ENCODE data around the gene PPM1H. TPM values are rescaled to one million over a fixed set of nuclear protein-coding genes. Genes with fewer than 3 reads are reported as not detected.

The PPM1H gene
- total RNA-seq, 1 experiment from 2014 or later: 0.22 TPM

DNA sequence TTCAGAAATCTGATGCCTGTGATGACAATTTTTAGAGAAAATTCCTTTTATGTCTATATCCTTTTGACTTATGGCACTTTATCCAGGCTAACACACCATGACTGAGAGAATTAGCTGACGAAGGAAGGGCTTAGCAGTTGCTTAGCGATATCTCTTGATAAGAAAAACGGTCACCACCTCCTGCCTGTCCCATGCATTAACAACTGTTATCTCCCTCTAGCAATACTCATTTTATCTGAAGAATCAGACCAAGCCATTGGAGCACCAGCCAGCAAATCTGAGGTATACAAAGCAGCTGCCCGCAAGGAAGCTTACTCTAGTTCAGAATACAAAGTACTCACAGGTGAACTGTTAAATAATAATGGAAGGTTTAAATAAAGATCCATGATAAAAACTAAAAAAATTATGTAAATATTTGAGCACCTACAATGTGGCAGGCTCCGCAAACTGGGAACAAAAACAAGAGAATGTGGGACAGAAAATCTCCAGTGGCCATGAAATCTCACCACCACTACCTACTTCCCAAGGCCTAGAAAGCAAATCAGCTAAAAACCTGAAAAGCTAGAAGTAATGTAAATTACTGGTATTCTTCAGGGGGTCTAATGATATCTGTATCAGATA lies 24.3 kb downstream of the PPM1H start:
- H3K27ac ChIP-seq (ENCODE audit: low read length): no peak overlapping the region
- no peaks in the 10 kb centered on the region for H3K27me3 ChIP-seq (ENCODE audit: low read length)
- H3K36me3 ChIP-seq (ENCODE audit: insufficient read depth, low read length): no peaks in the 10 kb centered on the region
- H3K4me1 ChIP-seq (ENCODE audit: low read length): no peaks in the 10 kb centered on the region
- H3K4me2 ChIP-seq (ENCODE audit: low read depth, low read length, poor library complexity, severe bottlenecking): no peak overlapping the region
- no peak overlapping the region for H2AFZ ChIP-seq (ENCODE audit: low read length)
- H3K4me3 ChIP-seq (ENCODE audit: low read length): no peak overlapping the region
- H3K9me2 ChIP-seq (replicated peaks; ENCODE audit: insufficient read depth, low read length): no peaks in the 10 kb centered on the region
- H3K9ac ChIP-seq (ENCODE audit: low read length): no peak overlapping the region
- no peak for DNase-seq
- no peaks in the 10 kb centered on the region for H3K79me2 ChIP-seq (ENCODE audit: low read length)
- no peaks in the 10 kb centered on the region for H4K20me1 ChIP-seq (ENCODE audit: insufficient read depth, low read depth, low read length)
- H3K9me3 ChIP-seq (ENCODE audit: low read length): no peaks in the 10 kb centered on the region

DNA sequence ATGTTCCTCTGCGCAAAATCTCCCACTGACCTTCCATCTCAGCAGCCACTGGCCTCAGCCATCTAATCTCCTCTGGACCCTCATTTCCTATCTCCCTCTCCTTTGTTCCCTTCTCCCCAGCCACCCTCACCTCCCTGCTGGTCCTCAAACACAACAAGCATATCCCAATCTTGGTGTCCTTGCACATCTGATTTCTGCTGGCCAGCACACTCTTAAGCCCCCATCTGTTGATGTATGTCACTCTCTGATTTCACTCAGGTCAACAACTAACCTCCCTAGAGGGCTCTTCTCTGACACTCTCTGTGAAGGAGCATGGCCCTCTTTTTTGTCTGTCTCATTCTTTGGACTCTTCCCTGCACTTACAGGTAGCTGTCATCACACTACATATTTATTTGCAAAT lies 25.6 kb downstream of the PPM1H start:
- H3K79me2 ChIP-seq (ENCODE audit: low read length): no peaks in the 10 kb centered on the region
- H3K27ac ChIP-seq (ENCODE audit: low read length): no peak overlapping the region
- no peak overlapping the region for H3K4me3 ChIP-seq (ENCODE audit: low read length)
- no peaks in the 10 kb centered on the region for H3K4me1 ChIP-seq (ENCODE audit: low read length)
- no peak overlapping the region for H3K4me2 ChIP-seq (ENCODE audit: low read depth, low read length, poor library complexity, severe bottlenecking)
- no peaks in the 10 kb centered on the region for H3K9me3 ChIP-seq (ENCODE audit: low read length)
- no peaks in the 10 kb centered on the region for H3K9me2 ChIP-seq (replicated peaks; ENCODE audit: insufficient read depth, low read length)
- H4K20me1 ChIP-seq (ENCODE audit: insufficient read depth, low read depth, low read length): no peaks in the 10 kb centered on the region
- no peak for DNase-seq
- no peaks in the 10 kb centered on the region for H3K36me3 ChIP-seq (ENCODE audit: insufficient read depth, low read length)
- no peaks in the 10 kb centered on the region for H3K27me3 ChIP-seq (ENCODE audit: low read length)
- no peak overlapping the region for H2AFZ ChIP-seq (ENCODE audit: low read length)
- H3K9ac ChIP-seq (ENCODE audit: low read length): no peak overlapping the region

DNA sequence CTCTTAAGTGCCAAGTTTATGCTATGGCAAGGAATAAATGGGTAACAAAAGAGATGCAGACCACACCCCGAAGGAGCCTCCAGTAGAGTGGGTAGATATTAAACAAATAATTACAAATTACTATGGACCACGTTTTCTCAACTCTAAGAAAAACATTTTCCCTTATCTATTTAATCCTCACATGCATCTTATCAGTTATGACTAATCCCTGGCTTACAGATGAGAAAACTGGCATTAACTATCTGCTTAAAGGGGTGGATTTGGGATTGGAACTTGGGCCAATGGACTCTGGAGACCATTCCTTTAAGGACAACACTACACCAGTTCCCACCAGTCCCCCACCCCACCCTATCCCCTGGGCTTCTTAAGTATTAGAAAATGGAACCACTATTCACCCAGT lies 26.3 kb downstream of the PPM1H start:
- no peaks in the 10 kb centered on the region for H3K27me3 ChIP-seq (ENCODE audit: low read length)
- no peaks in the 10 kb centered on the region for H3K4me1 ChIP-seq (ENCODE audit: low read length)
- DNase-seq: no peak
- H3K4me3 ChIP-seq (ENCODE audit: low read length): no peak overlapping the region
- no peak overlapping the region for H3K9ac ChIP-seq (ENCODE audit: low read length)
- no peak overlapping the region for H3K4me2 ChIP-seq (ENCODE audit: low read depth, low read length, poor library complexity, severe bottlenecking)
- H4K20me1 ChIP-seq (ENCODE audit: insufficient read depth, low read depth, low read length): no peaks in the 10 kb centered on the region
- H3K9me2 ChIP-seq (replicated peaks; ENCODE audit: insufficient read depth, low read length): no peaks in the 10 kb centered on the region
- no peaks in the 10 kb centered on the region for H3K79me2 ChIP-seq (ENCODE audit: low read length)
- no peak overlapping the region for H3K27ac ChIP-seq (ENCODE audit: low read length)
- H3K36me3 ChIP-seq (ENCODE audit: insufficient read depth, low read length): no peaks in the 10 kb centered on the region
- H3K9me3 ChIP-seq (ENCODE audit: low read length): no peaks in the 10 kb centered on the region
- no peak overlapping the region for H2AFZ ChIP-seq (ENCODE audit: low read length)

DNA sequence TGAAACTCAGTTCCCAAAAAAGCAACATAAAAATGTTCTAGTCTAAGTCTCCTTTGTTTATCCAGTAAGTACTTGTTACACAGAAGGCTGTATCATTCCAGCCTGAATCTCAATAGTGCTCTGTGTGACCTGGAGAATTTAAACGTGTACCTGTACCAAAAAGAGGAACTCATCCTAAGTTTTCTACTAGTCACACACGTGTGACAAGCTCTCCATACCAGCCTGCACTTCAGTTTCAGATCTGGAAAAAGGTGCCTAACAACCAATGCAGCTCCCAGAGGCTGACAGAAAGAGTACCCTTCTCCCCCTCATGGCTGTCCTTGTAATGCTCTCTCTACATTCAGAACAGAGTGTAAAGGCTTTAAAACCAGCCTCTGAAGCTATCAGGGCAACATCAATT lies 27.4 kb downstream of the PPM1H start:
- H3K4me1 ChIP-seq (ENCODE audit: low read length): no peaks in the 10 kb centered on the region
- no peak overlapping the region for H3K27ac ChIP-seq (ENCODE audit: low read length)
- H4K20me1 ChIP-seq (ENCODE audit: insufficient read depth, low read depth, low read length): no peaks in the 10 kb centered on the region
- no peak for DNase-seq
- H2AFZ ChIP-seq (ENCODE audit: low read length): no peak overlapping the region
- no peak overlapping the region for H3K4me2 ChIP-seq (ENCODE audit: low read depth, low read length, poor library complexity, severe bottlenecking)
- H3K36me3 ChIP-seq (ENCODE audit: insufficient read depth, low read length): no peaks in the 10 kb centered on the region
- H3K4me3 ChIP-seq (ENCODE audit: low read length): no peak overlapping the region
- H3K79me2 ChIP-seq (ENCODE audit: low read length): no peaks in the 10 kb centered on the region
- H3K9ac ChIP-seq (ENCODE audit: low read length): no peak overlapping the region
- H3K27me3 ChIP-seq (ENCODE audit: low read length): no peaks in the 10 kb centered on the region
- H3K9me3 ChIP-seq (ENCODE audit: low read length): no peaks in the 10 kb centered on the region
- no peaks in the 10 kb centered on the region for H3K9me2 ChIP-seq (replicated peaks; ENCODE audit: insufficient read depth, low read length)

- H3K27me3 ChIP-seq (ENCODE audit: low read length): no peaks in the 10 kb centered on the region
- no peak overlapping the region for H3K27ac ChIP-seq (ENCODE audit: low read length)
- DNase-seq: no peak
- no peak overlapping the region for H3K4me2 ChIP-seq (ENCODE audit: low read depth, low read length, poor library complexity, severe bottlenecking)
- no peak overlapping the region for H3K9ac ChIP-seq (ENCODE audit: low read length)
- no peaks in the 10 kb centered on the region for H4K20me1 ChIP-seq (ENCODE audit: insufficient read depth, low read depth, low read length)
- no peak overlapping the region for H3K4me3 ChIP-seq (ENCODE audit: low read length)
- no peaks in the 10 kb centered on the region for H3K4me1 ChIP-seq (ENCODE audit: low read length)
- no peaks in the 10 kb centered on the region for H3K36me3 ChIP-seq (ENCODE audit: insufficient read depth, low read length)
- H3K9me3 ChIP-seq (ENCODE audit: low read length): no peaks in the 10 kb centered on the region
- no peaks in the 10 kb centered on the region for H3K79me2 ChIP-seq (ENCODE audit: low read length)
- no peak overlapping the region for H2AFZ ChIP-seq (ENCODE audit: low read length)
- H3K9me2 ChIP-seq (replicated peaks; ENCODE audit: insufficient read depth, low read length): no peaks in the 10 kb centered on the region
Observed at GRCh38 chr12:62907078-62907477, 27.9 kb downstream of the PPM1H start.

- DNase-seq: no peak
- Histone ChIP-seq H3K79me2 (ENCODE audit: low read length) (no peaks in the 10 kb centered on the region), H3K4me2 (ENCODE audit: low read depth, low read length, poor library complexity, severe bottlenecking) (no peak overlapping the region), H3K9me3 (ENCODE audit: low read length) (no peaks in the 10 kb centered on the region), H3K9ac (ENCODE audit: low read length) (no peak overlapping the region), H3K27me3 (ENCODE audit: low read length) (no peaks in the 10 kb centered on the region), H3K27ac (ENCODE audit: low read length) (no peak overlapping the region), H4K20me1 (ENCODE audit: insufficient read depth, low read depth, low read length) (no peaks in the 10 kb centered on the region), H3K36me3 (ENCODE audit: insufficient read depth, low read length) (no peaks in the 10 kb centered on the region), H2AFZ (ENCODE audit: low read length) (no peak overlapping the region), H3K9me2 (replicated peaks; ENCODE audit: insufficient read depth, low read length) (no peaks in the 10 kb centered on the region), H3K4me3 (ENCODE audit: low read length) (no peak overlapping the region), H3K4me1 (ENCODE audit: low read length) (no peaks in the 10 kb centered on the region)
Observed at GRCh38 chr12:62903151-62903550, 31.8 kb downstream of the PPM1H start.

GRCh38 chr12:62900686-62901272 lies 34.2 kb downstream of the PPM1H start:
- no peaks in the 10 kb centered on the region for H4K20me1 ChIP-seq (ENCODE audit: insufficient read depth, low read depth, low read length)
- H3K27me3 ChIP-seq (ENCODE audit: low read length): no peaks in the 10 kb centered on the region
- no peak for DNase-seq
- H3K36me3 ChIP-seq (ENCODE audit: insufficient read depth, low read length): no peaks in the 10 kb centered on the region
- H3K9me3 ChIP-seq (ENCODE audit: low read length): no peaks in the 10 kb centered on the region
- no peak overlapping the region for H3K9ac ChIP-seq (ENCODE audit: low read length)
- no peak overlapping the region for H3K4me2 ChIP-seq (ENCODE audit: low read depth, low read length, poor library complexity, severe bottlenecking)
- no peaks in the 10 kb centered on the region for H3K9me2 ChIP-seq (replicated peaks; ENCODE audit: insufficient read depth, low read length)
- H3K4me1 ChIP-seq (ENCODE audit: low read length): no peaks in the 10 kb centered on the region
- H3K79me2 ChIP-seq (ENCODE audit: low read length): no peaks in the 10 kb centered on the region
- H2AFZ ChIP-seq (ENCODE audit: low read length): no peak overlapping the region
- no peak overlapping the region for H3K4me3 ChIP-seq (ENCODE audit: low read length)
- no peak overlapping the region for H3K27ac ChIP-seq (ENCODE audit: low read length)

GRCh38 chr12:62899568-62900390 lies 35.2 kb downstream of the PPM1H start:
- Histone ChIP-seq H3K79me2 (ENCODE audit: low read length) (no peaks in the 10 kb centered on the region), H3K27me3 (ENCODE audit: low read length) (no peaks in the 10 kb centered on the region), H3K27ac (ENCODE audit: low read length) (no peak overlapping the region), H3K9me3 (ENCODE audit: low read length) (no peaks in the 10 kb centered on the region), H3K36me3 (ENCODE audit: insufficient read depth, low read length) (no peaks in the 10 kb centered on the region), H3K4me1 (ENCODE audit: low read length) (no peaks in the 10 kb centered on the region), H2AFZ (ENCODE audit: low read length) (no peak overlapping the region), H3K9ac (ENCODE audit: low read length) (no peak overlapping the region), H3K9me2 (replicated peaks; ENCODE audit: insufficient read depth, low read length) (no peaks in the 10 kb centered on the region), H3K4me2 (ENCODE audit: low read depth, low read length, poor library complexity, severe bottlenecking) (no peak overlapping the region), H3K4me3 (ENCODE audit: low read length) (no peak overlapping the region), H4K20me1 (ENCODE audit: insufficient read depth, low read depth, low read length) (no peaks in the 10 kb centered on the region)
- DNase-seq: no peak

Data from Karpas-422 (cell line).